GM12878 (cell line): ENCODE measurements around the gene TCTN1.

ENCODE experiments used
- BRCA1 ChIP-seq: IDR thresholded peaks from 2 replicates; pipeline ENCODE4 v1.6.1; 2011; ENCODE audit warnings: low read depth, low read length, improper control_type of control experiment
- CBFB ChIP-seq: IDR thresholded peaks from 2 replicates; pipeline ENCODE4 v1.6.1; 2016; ENCODE audit warnings: antibody characterized with exemption, low read depth
- CEBPB ChIP-seq, 2 experiments: fragments of 150-350 bp in 1 of 2; IDR thresholded peaks; 2 replicates each; pipeline ENCODE4 v1.6.1; 2012 to 2014; ENCODE audit warnings: low read depth in 2 of 2, low read length in 2 of 2, borderline replicate concordance in 1 of 2, inconsistent platforms in 1 of 2
- CHD1 ChIP-seq: IDR thresholded peaks from 2 replicates; pipeline ENCODE4 v1.6.1; 2012; ENCODE audit warnings: low read depth, low read length, improper control_type of control experiment
- CREB1 ChIP-seq: IDR thresholded peaks from 2 replicates; pipeline ENCODE4 v1.6.1; 2012; ENCODE audit warnings: low read depth, mild to moderate bottlenecking, inconsistent platforms
- HDAC2 ChIP-seq: fragments of 200-600 bp; sonication (generic); IDR thresholded peaks from 2 replicates; pipeline ENCODE4 v1.6.1; 2017
- PAX5 ChIP-seq: IDR thresholded peaks from 2 replicates; pipeline ENCODE4 v1.6.1; 2011; ENCODE audit warnings: low read depth, low read length, borderline replicate concordance
- POLR2A ChIP-seq: IDR thresholded peaks from 2 replicates; pipeline ENCODE4 v1.6.1; 2011; ENCODE audit warnings: low read depth, mild to moderate bottlenecking, low read length
- SIX5 ChIP-seq: IDR thresholded peaks from 2 replicates; pipeline ENCODE4 v1.6.1; 2011; ENCODE audit warnings: mild to moderate bottlenecking, low read depth, low read length, moderate library complexity; ENCODE audit not compliant: severe bottlenecking
- SP1 ChIP-seq: IDR thresholded peaks from one replicate; pipeline ENCODE4 v1.6.1; 2011; ENCODE audit warnings: low read depth, low read length
- ZNF24 ChIP-seq: fragments of 450-650 bp; IDR thresholded peaks from 2 replicates; pipeline ENCODE4 v1.6.1; 2017; ENCODE audit warnings: antibody characterized with exemption, mild to moderate bottlenecking
- TF ChIP-seq, protein P1 (sequence below): IDR thresholded peaks from 2 replicates; pipeline ENCODE4 v1.6.1; 2012; ENCODE audit warnings: mild to moderate bottlenecking, low read depth, low read length
- TF ChIP-seq, protein P2 (sequence below): IDR thresholded peaks from 2 replicates; pipeline ENCODE4 v1.6.1; 2011; ENCODE audit warnings: low read depth, mild to moderate bottlenecking, low read length, moderate library complexity, borderline replicate concordance; ENCODE audit errors: extremely low read depth
- TF ChIP-seq, protein P3 (sequence below), 3 experiments: IDR thresholded peaks in 2 of 3; conservative IDR thresholded peaks in 1 of 3; 2 replicates each; pipeline ENCODE4 v1.5.1; 2011; ENCODE audit warnings: low read depth in 3 of 3, low read length in 3 of 3, mild to moderate bottlenecking in 3 of 3, control low read depth in 2 of 3, moderate library complexity in 2 of 3, inconsistent platforms in 1 of 3, mixed read lengths in 1 of 3; ENCODE audit not compliant: control insufficient read depth in 2 of 3, insufficient read depth in 1 of 3; ENCODE audit errors: extremely low read depth in 1 of 3

DNA sequence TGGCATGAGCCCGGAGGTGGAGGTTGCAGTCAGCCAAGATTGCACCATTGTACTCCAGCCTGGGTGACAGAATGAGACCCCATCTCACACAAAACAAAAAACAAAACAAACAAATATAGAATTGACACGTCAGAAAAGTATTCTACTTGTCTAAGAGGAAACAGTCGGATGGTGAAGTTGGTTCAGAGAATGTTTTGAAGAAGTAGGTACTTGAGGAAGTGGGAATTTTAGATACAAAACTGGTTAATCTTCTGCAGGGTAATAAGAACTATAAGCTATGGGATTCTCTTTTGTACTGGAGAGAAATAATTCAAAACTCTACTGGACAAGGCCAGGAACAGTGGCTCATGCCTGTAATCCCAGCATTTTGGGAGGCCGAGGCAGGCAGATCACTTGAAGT is 14.6 kb upstream of the TCTN1 start:
- TF ChIP-seq, protein P1, sequence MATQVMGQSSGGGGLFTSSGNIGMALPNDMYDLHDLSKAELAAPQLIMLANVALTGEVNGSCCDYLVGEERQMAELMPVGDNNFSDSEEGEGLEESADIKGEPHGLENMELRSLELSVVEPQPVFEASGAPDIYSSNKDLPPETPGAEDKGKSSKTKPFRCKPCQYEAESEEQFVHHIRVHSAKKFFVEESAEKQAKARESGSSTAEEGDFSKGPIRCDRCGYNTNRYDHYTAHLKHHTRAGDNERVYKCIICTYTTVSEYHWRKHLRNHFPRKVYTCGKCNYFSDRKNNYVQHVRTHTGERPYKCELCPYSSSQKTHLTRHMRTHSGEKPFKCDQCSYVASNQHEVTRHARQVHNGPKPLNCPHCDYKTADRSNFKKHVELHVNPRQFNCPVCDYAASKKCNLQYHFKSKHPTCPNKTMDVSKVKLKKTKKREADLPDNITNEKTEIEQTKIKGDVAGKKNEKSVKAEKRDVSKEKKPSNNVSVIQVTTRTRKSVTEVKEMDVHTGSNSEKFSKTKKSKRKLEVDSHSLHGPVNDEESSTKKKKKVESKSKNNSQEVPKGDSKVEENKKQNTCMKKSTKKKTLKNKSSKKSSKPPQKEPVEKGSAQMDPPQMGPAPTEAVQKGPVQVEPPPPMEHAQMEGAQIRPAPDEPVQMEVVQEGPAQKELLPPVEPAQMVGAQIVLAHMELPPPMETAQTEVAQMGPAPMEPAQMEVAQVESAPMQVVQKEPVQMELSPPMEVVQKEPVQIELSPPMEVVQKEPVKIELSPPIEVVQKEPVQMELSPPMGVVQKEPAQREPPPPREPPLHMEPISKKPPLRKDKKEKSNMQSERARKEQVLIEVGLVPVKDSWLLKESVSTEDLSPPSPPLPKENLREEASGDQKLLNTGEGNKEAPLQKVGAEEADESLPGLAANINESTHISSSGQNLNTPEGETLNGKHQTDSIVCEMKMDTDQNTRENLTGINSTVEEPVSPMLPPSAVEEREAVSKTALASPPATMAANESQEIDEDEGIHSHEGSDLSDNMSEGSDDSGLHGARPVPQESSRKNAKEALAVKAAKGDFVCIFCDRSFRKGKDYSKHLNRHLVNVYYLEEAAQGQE, result no peak
- TF ChIP-seq CREB1 (no peak), CBFB (no peak), BRCA1 (no peak), POLR2A (no peak), ZNF24 (no peak), SIX5 (no peak), HDAC2 (no peak), CHD1 (no peak), PAX5 (no peak), SP1 (no peak), CEBPB (IDR thresholded peaks at IDR 0.05; ENCODE audit: borderline replicate concordance in 1 of 2, low read depth in 2 of 2, low read length in 2 of 2) (no peak)
- TF ChIP-seq, protein P2, sequence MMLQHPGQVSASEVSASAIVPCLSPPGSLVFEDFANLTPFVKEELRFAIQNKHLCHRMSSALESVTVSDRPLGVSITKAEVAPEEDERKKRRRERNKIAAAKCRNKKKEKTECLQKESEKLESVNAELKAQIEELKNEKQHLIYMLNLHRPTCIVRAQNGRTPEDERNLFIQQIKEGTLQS, result no peak
- TF ChIP-seq, protein P3, sequence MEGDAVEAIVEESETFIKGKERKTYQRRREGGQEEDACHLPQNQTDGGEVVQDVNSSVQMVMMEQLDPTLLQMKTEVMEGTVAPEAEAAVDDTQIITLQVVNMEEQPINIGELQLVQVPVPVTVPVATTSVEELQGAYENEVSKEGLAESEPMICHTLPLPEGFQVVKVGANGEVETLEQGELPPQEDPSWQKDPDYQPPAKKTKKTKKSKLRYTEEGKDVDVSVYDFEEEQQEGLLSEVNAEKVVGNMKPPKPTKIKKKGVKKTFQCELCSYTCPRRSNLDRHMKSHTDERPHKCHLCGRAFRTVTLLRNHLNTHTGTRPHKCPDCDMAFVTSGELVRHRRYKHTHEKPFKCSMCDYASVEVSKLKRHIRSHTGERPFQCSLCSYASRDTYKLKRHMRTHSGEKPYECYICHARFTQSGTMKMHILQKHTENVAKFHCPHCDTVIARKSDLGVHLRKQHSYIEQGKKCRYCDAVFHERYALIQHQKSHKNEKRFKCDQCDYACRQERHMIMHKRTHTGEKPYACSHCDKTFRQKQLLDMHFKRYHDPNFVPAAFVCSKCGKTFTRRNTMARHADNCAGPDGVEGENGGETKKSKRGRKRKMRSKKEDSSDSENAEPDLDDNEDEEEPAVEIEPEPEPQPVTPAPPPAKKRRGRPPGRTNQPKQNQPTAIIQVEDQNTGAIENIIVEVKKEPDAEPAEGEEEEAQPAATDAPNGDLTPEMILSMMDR (IDR thresholded peaks at IDR 0.05 in 2 of 3, conservative IDR thresholded peaks at IDR 0.05 in 1 of 3; ENCODE audit: control insufficient read depth in 2 of 3, extremely low read depth in 1 of 3, insufficient read depth in 1 of 3, low read depth in 3 of 3, low read length in 3 of 3), result no peak
